DOHH2 (cell line): Measurements from ENCODE around the gene DNAL4.

Experiments
- CTCF ChIP-seq: fragments of 200-600 bp; sonication (generic); IDR thresholded peaks from one replicate; pipeline ENCODE4 v1.5.1; 2014; ENCODE audit warnings: antibody characterized with exemption, mild to moderate bottlenecking, low read depth, low read length; ENCODE audit not compliant: poor library complexity, severe bottlenecking
- EZH2phosphoT487 ChIP-seq: fragments of 200-600 bp; sonication (generic); IDR thresholded peaks from 2 replicates; pipeline ENCODE4 v1.6.1; 2017; ENCODE audit warnings: borderline replicate concordance, mild to moderate bottlenecking, antibody characterized with exemption, low read length, moderate library complexity, mixed read lengths

DNA sequence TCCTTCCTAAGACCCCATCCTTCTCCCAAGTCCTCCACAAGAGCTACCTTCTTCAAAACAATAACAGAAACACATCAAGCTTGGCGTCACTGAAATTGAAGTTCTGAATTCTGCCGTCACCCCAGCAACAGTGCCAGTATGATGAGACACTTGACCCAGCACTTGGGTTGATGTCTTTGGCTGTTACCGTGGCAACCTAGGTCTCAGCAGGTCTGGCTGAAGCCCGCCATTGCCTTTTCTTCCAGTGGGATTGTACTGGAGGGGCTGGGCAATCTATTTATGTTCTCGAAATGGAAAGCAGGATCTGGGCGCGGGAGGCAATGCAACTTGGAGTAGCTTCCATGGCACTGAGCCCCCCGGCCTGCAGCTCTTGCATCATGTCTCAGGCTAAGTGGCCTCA, 26.1 kb upstream of the DNAL4 start:
- no peak for TF ChIP-seq CTCF
- no peak for TF ChIP-seq EZH2phosphoT487
